Stomach smooth muscle (tissue), 2 donors: ENCODE measurements around the gene DNAJC5G.

Experiments
- H3K27ac ChIP-seq: one replicate; pipeline ENCODE4 v1.7.0; 2013; ENCODE audit warnings: mild to moderate bottlenecking, low read length, inconsistent platforms
- H3K27me3 ChIP-seq, 2 donors: one replicate each; pipeline ENCODE4 v1.7.0; 2013; ENCODE audit warnings: low read length in 2 of 2; ENCODE audit not compliant: insufficient read depth in 2 of 2, control insufficient read depth in 1 of 2
- H3K36me3 ChIP-seq, 2 donors: one replicate each; pipeline ENCODE4 v1.7.0; 2013; ENCODE audit warnings: low read length in 2 of 2; ENCODE audit not compliant: control insufficient read depth in 2 of 2, insufficient read depth in 2 of 2
- H3K4me1 ChIP-seq: one replicate; pipeline ENCODE4 v1.7.0; 2013; ENCODE audit warnings: low read length; ENCODE audit not compliant: control insufficient read depth, insufficient read depth
- H3K4me3 ChIP-seq, 2 donors: one replicate each; pipeline ENCODE4 v1.7.0; 2013; ENCODE audit warnings: low read length in 2 of 2
- H3K9ac ChIP-seq, 2 donors: one replicate each; pipeline ENCODE4 v1.7.0; 2013; ENCODE audit warnings: low read length in 2 of 2, mild to moderate bottlenecking in 1 of 2
- H3K9me3 ChIP-seq, 2 donors: one replicate each; pipeline ENCODE4 v1.7.0; 2013; ENCODE audit warnings: low read length in 2 of 2; ENCODE audit not compliant: control insufficient read depth in 2 of 2
- donor health status: healthy.
- donor health status: Pancreatic carcinoma.

Gene DNAJC5G, protein sequence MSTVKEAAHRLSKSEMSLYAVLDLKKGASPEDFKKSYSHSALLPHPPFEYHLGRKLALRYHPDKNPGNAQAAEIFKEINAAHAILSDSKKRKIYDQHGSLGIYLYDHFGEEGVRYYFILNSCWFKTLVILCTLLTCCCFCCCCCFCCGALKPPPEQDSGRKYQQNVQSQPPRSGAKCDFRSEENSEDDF

DNA sequence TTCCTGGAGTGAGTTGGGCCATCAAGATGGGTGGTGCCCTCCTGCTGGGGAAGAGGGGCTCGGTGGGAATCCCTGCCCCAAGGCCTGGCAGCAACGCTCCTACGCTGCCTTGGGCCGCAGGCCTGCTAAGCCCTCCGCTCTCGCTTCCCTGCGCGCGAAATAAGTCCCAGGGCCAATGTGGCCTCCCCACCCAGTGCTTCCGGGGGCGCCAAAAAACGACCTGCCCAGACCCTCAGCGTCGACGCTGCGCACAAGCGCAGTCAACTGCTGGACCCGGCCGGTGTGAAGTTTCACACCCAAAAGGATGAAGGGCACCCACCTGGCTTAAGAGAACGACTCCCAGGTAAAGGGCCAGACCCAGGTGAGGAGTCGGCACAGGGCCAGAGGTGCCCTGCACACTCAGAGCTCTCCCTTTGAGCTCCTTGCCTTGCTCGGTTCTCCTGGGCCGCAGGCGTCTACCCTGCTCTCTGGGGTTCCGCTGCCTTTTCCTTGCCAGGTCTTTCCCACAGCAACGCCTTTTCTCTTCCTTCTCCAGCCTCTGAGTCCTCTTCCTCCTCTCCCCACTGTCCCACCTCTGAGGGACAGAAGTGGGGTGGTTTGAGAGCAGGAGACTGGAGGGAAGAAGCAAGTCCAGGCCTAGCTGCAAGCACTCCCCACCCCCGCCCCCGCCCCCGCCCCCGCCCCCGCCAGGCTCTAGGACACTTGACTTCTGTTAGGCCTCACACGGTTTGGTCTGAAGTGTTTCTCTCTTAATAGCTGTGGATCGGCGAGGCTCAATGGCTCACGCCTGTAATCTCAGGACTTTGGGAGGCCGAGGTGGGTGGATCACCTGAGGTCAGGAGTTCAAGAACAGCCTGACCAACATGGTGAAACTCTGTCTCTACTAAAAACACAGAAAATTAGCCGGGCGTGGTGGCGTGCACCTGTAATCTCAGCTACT is at the start of gene DNAJC5G:
TSS of gene DNAJC5G (plus strand) at position 223 of the 940 bp plus-strand sequence. CDS start 1,296 bp downstream, outside the sequence.
- Histone ChIP-seq H3K9me3 (no peaks in the 10 kb centered on the region), H3K9ac (no peak within 1 kb of the TSS), H3K27ac (no peak within 1 kb of the TSS), H3K4me3 (no peak within 1 kb of the TSS), H3K4me1 (no peaks in the 10 kb centered on the region), H3K36me3 (no peaks in the 10 kb centered on the region), H3K27me3 (peaks cover 10 to 19% of the 10 kb centered on the region in 2 donors)

DNA sequence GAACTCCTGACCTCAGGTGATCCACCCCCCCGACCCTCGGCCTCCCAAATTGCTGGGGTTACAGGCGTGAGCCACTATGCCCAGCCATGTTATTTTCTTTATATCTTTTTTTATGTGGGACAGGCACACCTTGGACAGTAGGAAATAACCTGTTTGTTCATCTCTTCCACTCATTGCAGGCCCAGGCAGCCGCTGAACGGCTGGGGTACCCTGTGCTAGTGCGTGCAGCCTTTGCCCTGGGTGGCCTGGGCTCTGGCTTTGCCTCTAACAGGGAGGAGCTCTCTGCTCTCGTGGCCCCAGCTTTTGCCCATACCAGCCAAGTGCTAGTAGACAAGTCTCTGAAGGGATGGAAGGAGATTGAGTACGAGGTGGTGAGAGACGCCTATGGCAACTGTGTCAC is 49.7 kb upstream of the DNAJC5G start:
- no peaks in the 10 kb centered on the region for H3K27me3 ChIP-seq
- H3K36me3 ChIP-seq: peaks cover 33 to 49% of the 10 kb centered on the region in 2 donors
- H3K4me3 ChIP-seq: no peak overlapping the region
- H3K9me3 ChIP-seq: no peaks in the 10 kb centered on the region
- H3K9ac ChIP-seq: no peak overlapping the region
- no peak overlapping the region for H3K27ac ChIP-seq
- no peaks in the 10 kb centered on the region for H3K4me1 ChIP-seq

GRCh38 chr2:27227501-27227900 is 47.7 kb upstream of the DNAJC5G start:
- Histone ChIP-seq H3K36me3 (peaks cover 40 to 56% of the 10 kb centered on the region in 2 donors), H3K4me3 (no peak overlapping the region), H3K9me3 (no peaks in the 10 kb centered on the region), H3K9ac (no peak overlapping the region), H3K27me3 (no peaks in the 10 kb centered on the region), H3K27ac (no peak overlapping the region), H3K4me1 (no peaks in the 10 kb centered on the region)

DNA sequence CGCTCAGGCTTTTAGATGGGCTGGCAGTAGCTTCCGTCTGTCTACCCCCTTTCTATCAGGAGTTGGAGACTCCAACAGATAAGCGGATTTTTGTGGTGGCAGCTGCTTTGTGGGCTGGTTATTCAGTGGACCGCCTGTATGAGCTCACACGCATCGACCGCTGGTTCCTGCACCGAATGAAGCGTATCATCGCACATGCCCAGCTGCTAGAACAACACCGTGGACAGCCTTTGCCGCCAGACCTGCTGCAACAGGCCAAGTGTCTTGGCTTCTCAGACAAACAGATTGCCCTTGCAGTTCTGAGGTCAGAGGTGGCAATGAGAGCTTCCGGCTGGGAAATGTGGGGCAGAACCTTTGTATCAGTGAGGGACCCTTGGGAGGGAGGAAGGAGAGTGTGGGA is 43.3 kb upstream of the DNAJC5G start:
- Histone ChIP-seq H3K4me1 (no peaks in the 10 kb centered on the region), H3K36me3 (peaks cover 51 to 59% of the 10 kb centered on the region in 2 donors), H3K9me3 (no peaks in the 10 kb centered on the region), H3K4me3 (no peak overlapping the region), H3K27me3 (no peaks in the 10 kb centered on the region), H3K9ac (no peak overlapping the region), H3K27ac (no peak overlapping the region)

DNA sequence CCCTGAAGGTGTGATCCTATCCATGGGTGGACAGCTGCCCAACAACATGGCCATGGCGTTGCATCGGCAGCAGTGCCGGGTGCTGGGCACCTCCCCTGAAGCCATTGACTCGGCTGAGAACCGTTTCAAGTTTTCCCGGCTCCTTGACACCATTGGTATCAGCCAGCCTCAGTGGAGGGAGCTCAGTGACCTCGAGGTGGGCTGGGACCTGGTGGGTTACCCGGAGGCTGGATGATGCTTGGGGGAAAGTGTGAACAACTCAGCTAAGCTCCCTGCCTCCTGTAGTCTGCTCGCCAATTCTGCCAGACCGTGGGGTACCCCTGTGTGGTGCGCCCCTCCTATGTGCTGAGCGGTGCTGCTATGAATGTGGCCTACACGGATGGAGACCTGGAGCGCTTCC is 41.9 kb upstream of the DNAJC5G start:
- Histone ChIP-seq H3K27me3 (no peaks in the 10 kb centered on the region), H3K9me3 (no peaks in the 10 kb centered on the region), H3K9ac (no peak overlapping the region), H3K4me1 (no peaks in the 10 kb centered on the region), H3K27ac (no peak overlapping the region), H3K36me3 (peaks cover 58 to 65% of the 10 kb centered on the region in 2 donors), H3K4me3 (no peak overlapping the region)

GRCh38 chr2:27236136-27236535 is 39.1 kb upstream of the DNAJC5G start:
- Histone ChIP-seq H3K27ac (no peak overlapping the region), H3K4me3 (no peak overlapping the region), H3K4me1 (no peaks in the 10 kb centered on the region), H3K36me3 (peaks cover 71 to 84% of the 10 kb centered on the region in 2 donors), H3K9ac (no peak overlapping the region), H3K27me3 (no peaks in the 10 kb centered on the region), H3K9me3 (no peaks in the 10 kb centered on the region)

DNA sequence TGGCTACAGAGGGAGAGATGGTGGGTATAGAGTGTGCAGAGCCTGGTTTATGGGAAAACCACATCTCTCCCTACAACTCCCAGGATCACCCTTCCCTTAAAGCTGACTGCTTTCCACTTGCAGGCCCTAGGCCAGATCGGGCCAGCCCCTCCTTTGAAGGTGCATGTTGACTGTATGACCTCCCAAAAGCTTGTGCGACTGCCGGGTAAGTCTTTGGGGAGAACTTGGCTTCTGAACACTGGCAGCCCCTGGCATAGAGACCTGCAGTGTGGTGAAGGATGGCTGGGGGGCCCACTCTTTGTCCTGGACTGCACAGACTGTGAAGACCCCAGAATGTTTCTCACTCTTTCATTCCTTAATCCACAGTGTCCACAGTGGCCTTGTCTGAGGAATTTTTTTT is 38.6 kb upstream of the DNAJC5G start:
- H3K9me3 ChIP-seq: no peaks in the 10 kb centered on the region
- peaks cover 66 to 84% of the 10 kb centered on the region in 2 donors for H3K36me3 ChIP-seq
- no peaks in the 10 kb centered on the region for H3K27me3 ChIP-seq
- H3K4me1 ChIP-seq: no peaks in the 10 kb centered on the region
- no peak overlapping the region for H3K9ac ChIP-seq
- H3K27ac ChIP-seq: no peak overlapping the region
- H3K4me3 ChIP-seq: no peak overlapping the region

DNA sequence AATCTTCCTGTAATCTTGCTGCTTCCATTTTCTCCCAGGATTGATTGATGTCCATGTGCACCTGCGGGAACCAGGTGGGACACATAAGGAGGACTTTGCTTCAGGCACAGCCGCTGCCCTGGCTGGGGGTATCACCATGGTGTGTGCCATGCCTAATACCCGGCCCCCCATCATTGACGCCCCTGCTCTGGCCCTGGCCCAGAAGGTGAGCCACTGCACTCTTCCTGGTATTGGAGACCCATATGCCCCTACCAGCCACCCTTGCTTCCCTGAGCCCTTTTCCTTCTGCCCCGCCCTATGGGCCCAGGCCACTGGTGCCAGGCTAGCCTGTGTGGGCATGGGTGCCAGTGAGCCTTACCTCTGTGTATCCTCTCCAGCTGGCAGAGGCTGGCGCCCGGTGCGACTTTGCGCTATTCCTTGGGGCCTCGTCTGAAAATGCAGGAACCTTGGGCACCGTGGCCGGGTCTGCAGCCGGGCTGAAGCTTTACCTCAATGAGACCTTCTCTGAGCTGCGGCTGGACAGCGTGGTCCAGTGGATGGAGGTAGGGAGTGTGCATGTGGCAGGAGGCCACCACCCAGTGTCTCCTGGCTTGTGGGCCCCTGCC is 37.8 kb upstream of the DNAJC5G start:
- no peak overlapping the region for H3K27ac ChIP-seq
- peaks cover 59 to 82% of the 10 kb centered on the region in 2 donors for H3K36me3 ChIP-seq
- no peaks in the 10 kb centered on the region for H3K4me1 ChIP-seq
- H3K27me3 ChIP-seq: no peaks in the 10 kb centered on the region
- no peak overlapping the region for H3K4me3 ChIP-seq
- no peak overlapping the region for H3K9ac ChIP-seq
- H3K9me3 ChIP-seq: no peaks in the 10 kb centered on the region

DNA sequence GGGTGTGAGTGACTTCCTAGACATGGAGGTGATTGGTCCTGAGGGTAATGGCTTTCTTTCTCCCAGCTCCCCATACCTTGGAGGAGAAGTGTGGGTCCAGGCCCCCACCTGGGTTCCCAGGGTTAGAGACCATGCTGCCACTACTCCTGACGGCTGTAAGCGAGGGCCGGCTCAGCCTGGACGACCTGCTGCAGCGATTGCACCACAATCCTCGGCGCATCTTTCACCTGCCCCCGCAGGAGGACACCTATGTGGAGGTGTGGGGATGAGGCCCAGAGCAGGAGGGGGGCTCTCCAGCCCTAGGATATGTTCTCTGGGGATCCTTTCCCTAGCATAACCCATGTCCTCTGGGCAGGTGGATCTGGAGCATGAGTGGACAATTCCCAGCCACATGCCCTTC is 36.3 kb upstream of the DNAJC5G start:
- no peaks in the 10 kb centered on the region for H3K27me3 ChIP-seq
- H3K4me1 ChIP-seq: no peaks in the 10 kb centered on the region
- H3K4me3 ChIP-seq: no peak overlapping the region
- H3K9ac ChIP-seq: no peak overlapping the region
- no peaks in the 10 kb centered on the region for H3K9me3 ChIP-seq
- peaks cover 48 to 81% of the 10 kb centered on the region in 2 donors for H3K36me3 ChIP-seq
- no peak overlapping the region for H3K27ac ChIP-seq

DNA sequence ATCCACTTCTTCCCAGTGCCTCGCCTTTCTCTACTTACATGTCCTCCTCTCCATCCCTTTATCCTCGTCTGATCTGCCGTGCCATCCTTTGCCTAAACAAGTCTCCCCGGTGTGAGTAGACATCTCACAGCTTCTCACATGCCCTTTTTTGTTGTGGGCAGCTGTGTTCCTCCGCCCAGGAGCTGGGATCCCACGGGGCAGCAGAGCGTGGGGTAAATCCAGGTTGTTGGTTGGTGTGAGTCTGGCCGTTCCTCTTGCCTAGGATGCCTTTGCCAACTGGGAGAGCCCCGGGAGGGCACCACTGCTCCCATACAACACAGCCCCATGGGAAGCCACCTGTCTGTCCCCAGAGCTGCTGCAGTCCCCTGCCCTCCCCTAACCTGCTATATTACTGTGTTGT is 34.8 kb upstream of the DNAJC5G start:
- Histone ChIP-seq H3K27me3 (no peaks in the 10 kb centered on the region), H3K9me3 (no peaks in the 10 kb centered on the region), H3K4me3 (no peak overlapping the region), H3K27ac (no peak overlapping the region), H3K36me3 (peaks cover 33 to 71% of the 10 kb centered on the region in 2 donors), H3K4me1 (no peaks in the 10 kb centered on the region), H3K9ac (no peak overlapping the region)
